GM12878 (cell line): ENCODE data around the gene TRRAP. TPM values are rescaled to one million over a fixed set of nuclear protein-coding genes. Genes with fewer than 3 reads are reported as not detected.
A peak's percentile ranks its signal among the peaks of the same experiment; 100 is the strongest.

ENCODE experiments used
- BCL11A ChIP-seq: IDR thresholded peaks from 2 replicates; pipeline ENCODE4 v1.6.1; 2011; ENCODE audit warnings: low read depth, low read length
- CBX5 ChIP-seq: sonication (generic); IDR thresholded peaks from 2 replicates; pipeline ENCODE4 v1.6.1; 2016; ENCODE audit warnings: low read depth, moderate library complexity, mild to moderate bottlenecking, inconsistent platforms
- CREB1 ChIP-seq: IDR thresholded peaks from 2 replicates; pipeline ENCODE4 v1.6.1; 2012; ENCODE audit warnings: low read depth, mild to moderate bottlenecking, inconsistent platforms
- CREM ChIP-seq: IDR thresholded peaks from 2 replicates; pipeline ENCODE4 v1.6.1; 2014; ENCODE audit warnings: antibody characterized with exemption, low read depth
- CUX1 ChIP-seq: IDR thresholded peaks from 2 replicates; pipeline ENCODE4 v1.6.1; 2012; ENCODE audit warnings: improper control_type of control experiment, low read depth, low read length; ENCODE audit not compliant: insufficient replicate concordance
- E2F8 ChIP-seq: fragments of 450-650 bp; IDR thresholded peaks from 2 replicates; pipeline ENCODE4 v1.6.1; 2018; ENCODE audit warnings: mild to moderate bottlenecking, low read depth, moderate library complexity; ENCODE audit not compliant: partially characterized antibody
- EED ChIP-seq: sonication (generic); IDR thresholded peaks from 2 replicates; pipeline ENCODE4 v1.6.1; 2016; ENCODE audit warnings: antibody characterized with exemption, low read depth
- FOXM1 ChIP-seq: IDR thresholded peaks from 2 replicates; pipeline ENCODE4 v1.6.1; 2012; ENCODE audit warnings: low read depth, mild to moderate bottlenecking, inconsistent platforms, low read length, moderate library complexity
- HDAC2 ChIP-seq: fragments of 200-600 bp; sonication (generic); IDR thresholded peaks from 2 replicates; pipeline ENCODE4 v1.6.1; 2017
- IKZF1 ChIP-seq: fragments of 450-650 bp; conservative IDR thresholded peaks from 2 replicates; pipeline ENCODE4 v1.6.1; 2017; ENCODE audit warnings: antibody characterized with exemption, mild to moderate bottlenecking
- NFIC ChIP-seq: IDR thresholded peaks from 2 replicates; pipeline ENCODE4 v1.6.1; 2012; ENCODE audit warnings: low read depth, mild to moderate bottlenecking, inconsistent platforms, low read length, moderate library complexity
- NFXL1 ChIP-seq: fragments of 450-650 bp; IDR thresholded peaks from 2 replicates; pipeline ENCODE4 v1.6.1; 2017; ENCODE audit warnings: antibody characterized with exemption, mild to moderate bottlenecking, borderline replicate concordance
- NFYB ChIP-seq: IDR thresholded peaks from 2 replicates; pipeline ENCODE4 v1.6.1; 2011; ENCODE audit warnings: low read depth, mild to moderate bottlenecking, low read length, improper control_type of control experiment, moderate library complexity; ENCODE audit not compliant: insufficient read depth
- POLR2AphosphoS5 ChIP-seq: IDR thresholded peaks from 2 replicates; pipeline ENCODE4 v1.6.1; 2011; ENCODE audit warnings: mild to moderate bottlenecking, low read length, inconsistent platforms
- RB1 ChIP-seq: fragments of 450-650 bp; formaldehyde crosslinking; IDR thresholded peaks from 2 replicates; pipeline ENCODE4 v1.6.1; 2017; ENCODE audit warnings: mild to moderate bottlenecking, borderline replicate concordance
- RFX5 ChIP-seq: IDR thresholded peaks from 2 replicates; pipeline ENCODE4 v1.6.1; 2011; ENCODE audit warnings: low read depth, low read length, improper control_type of control experiment
- RUNX3 ChIP-seq: IDR thresholded peaks from 2 replicates; pipeline ENCODE4 v1.6.1; 2012; ENCODE audit warnings: low read length, inconsistent platforms
- SMARCA5 ChIP-seq: fragments of 450-650 bp; IDR thresholded peaks from 2 replicates; pipeline ENCODE4 v1.6.1; 2017; ENCODE audit warnings: mild to moderate bottlenecking
- STAT1 ChIP-seq: fragments of 450-650 bp; conservative IDR thresholded peaks from 2 replicates; pipeline ENCODE4 v1.6.1; 2014; ENCODE audit warnings: antibody characterized with exemption, mild to moderate bottlenecking
- SUPT20H ChIP-seq: IDR thresholded peaks from 2 replicates; pipeline ENCODE4 v1.6.1; 2011; ENCODE audit warnings: low read depth, mild to moderate bottlenecking, low read length, moderate library complexity, borderline replicate concordance; ENCODE audit not compliant: control insufficient read depth
- SUZ12 ChIP-seq: fragments of 200-600 bp; sonication (generic); IDR thresholded peaks from one replicate; pipeline ENCODE4 v1.6.1; 2018; ENCODE audit warnings: antibody characterized with exemption, mild to moderate bottlenecking; ENCODE audit not compliant: unreplicated experiment
- TCF3 ChIP-seq: IDR thresholded peaks from 2 replicates; pipeline ENCODE4 v1.6.1; 2012; ENCODE audit warnings: low read depth, mild to moderate bottlenecking, low read length, borderline replicate concordance; ENCODE audit not compliant: insufficient read depth
- YY1 ChIP-seq: IDR thresholded peaks from 2 replicates; pipeline ENCODE4 v1.6.1; 2011; ENCODE audit warnings: low read depth, mild to moderate bottlenecking, low read length
- ZNF207 ChIP-seq: fragments of 450-650 bp; IDR thresholded peaks from 2 replicates; pipeline ENCODE4 v1.6.1; 2014; ENCODE audit warnings: antibody characterized with exemption, mild to moderate bottlenecking, borderline replicate concordance
- ZNF24 ChIP-seq: fragments of 450-650 bp; IDR thresholded peaks from 2 replicates; pipeline ENCODE4 v1.6.1; 2017; ENCODE audit warnings: antibody characterized with exemption, mild to moderate bottlenecking
- ZNF274 ChIP-seq: IDR thresholded peaks from one replicate; pipeline ENCODE4 v1.8.0; 2011; ENCODE audit not compliant: insufficient read length, insufficient read depth
- ZNF622 ChIP-seq: fragments of 450-650 bp; IDR thresholded peaks from 2 replicates; pipeline ENCODE4 v1.6.1; 2017; ENCODE audit warnings: mild to moderate bottlenecking, inconsistent platforms
- ZZZ3 ChIP-seq: IDR thresholded peaks from 2 replicates; pipeline ENCODE4 v1.6.1; 2011; ENCODE audit warnings: low read depth; ENCODE audit not compliant: control insufficient read depth, insufficient read length
- polyA plus RNA-seq, 11 experiments: library from polyadenylated mRNA; depleted of rRNA in 4 of 11; unstranded in 6 of 11; stranded (reverse) in 5 of 11; fragments of >200 nt; fragmentation: Nextera tagmentation in 4 of 11; fragmentation: Illumina TruSeq in 1 of 11; extraction: Ambion mirVana in 4 of 11; extraction: Trizol in 1 of 11; gene quantifications; 1 replicate in 1 of 11; 2 replicates in 10 of 11; pipeline versions ENCODE4 v1.2.1 to v1.2.3, GENCODE V29; 2011 to 2016; ENCODE audit warnings: inconsistent platforms in 2 of 11, missing spikeins in 2 of 11, low read depth in 1 of 11
- total RNA-seq, 4 experiments: library from RNA; depleted of rRNA in 3 of 4; stranded (reverse); fragments of >200 nt in 3 of 4; fragmentation: Illumina TruSeq in 1 of 4; extraction: Trizol in 1 of 4; gene quantifications; 2 replicates each; pipeline versions ENCODE4 v1.2.1 to v1.2.3, GENCODE V29; 2013 to 2021

Gene TRRAP
- total and polyA plus RNA-seq, 10 of the 15 experiments (the other 5 are each of a cell fraction or from before 2014, with no cell fraction given): 1.1 to 39.3 (median 8.5) TPM

GRCh38 chr7:98996150-98996552 lies 117.8 kb downstream of the TRRAP start (continued):
- no peak for TF ChIP-seq NFYB
- no peak for TF ChIP-seq SMARCA5
- no peak for TF ChIP-seq RFX5
- peak; percentile 47 for TF ChIP-seq IKZF1
- TF ChIP-seq ZNF24: no peak
- no peak for TF ChIP-seq EED
- no peak for TF ChIP-seq ZZZ3
- TF ChIP-seq ZNF207: no peak
- no peak for TF ChIP-seq RB1
- no peak for TF ChIP-seq ZNF274
- no peak for TF ChIP-seq NFXL1
- no peak for TF ChIP-seq E2F8
- peak; percentile 74 for TF ChIP-seq RUNX3
- no peak for TF ChIP-seq STAT1
- no peak for TF ChIP-seq CBX5
- TF ChIP-seq SUZ12: no peak
- TF ChIP-seq CREB1: no peak
- TF ChIP-seq TCF3: no peak
- peak; percentile 31; the same call in 1 of the 2 replicates for TF ChIP-seq NFIC
- no peak for TF ChIP-seq ZNF622
- no peak for TF ChIP-seq POLR2AphosphoS5
- 0 out of 2 replicates have a peak, but pooled peaks have one; percentile 19 for TF ChIP-seq YY1
- no peak for TF ChIP-seq SUPT20H
- TF ChIP-seq CREM: no peak; the same call in 1 of the 2 replicates
- TF ChIP-seq CUX1: peak; percentile 47
- 0 out of 2 replicates have a peak, but pooled peaks have one; percentile 32 for TF ChIP-seq BCL11A
- no peak for TF ChIP-seq HDAC2
- no peak for TF ChIP-seq FOXM1
